Measurements from ENCODE around the gene HSP90B1. TPM values are rescaled to one million over a fixed set of nuclear protein-coding genes. Genes with fewer than 3 reads are reported as not detected.

HSP90B1 gene
- total and polyA plus RNA-seq, 2 of the 13 experiments (the other 11 are each of a cell fraction or from before 2014, with no cell fraction given) = 800 to 954 TPM

GRCh38 chr12:103930034-103930786, at the start of gene HSP90B1 (continued):
- TF ChIP-seq ZXDC (CRISPR knock-in tag; IDR thresholded peaks at IDR 0.05) = no peak; the same call in 1 of the 2 replicates
- TF ChIP-seq TBP (CRISPR knock-in tag; IDR thresholded peaks at IDR 0.05) = no peak
- peak; percentile 55; the same call in 1 of the 2 replicates for TF ChIP-seq ZNF274 (CRISPR knock-in tag; IDR thresholded peaks at IDR 0.05)
- TF ChIP-seq AKNA (CRISPR knock-in tag; IDR thresholded peaks at IDR 0.05; ENCODE audit: borderline replicate concordance) = no peak
- no peak for TF ChIP-seq KLF13 (CRISPR knock-in tag; IDR thresholded peaks at IDR 0.05)
- no peak; the same call in 1 of the 2 replicates for TF ChIP-seq CENPBD1 (CRISPR knock-in tag; IDR thresholded peaks at IDR 0.05; ENCODE audit: borderline replicate concordance, low read depth)
- 0 out of 2 replicates have a peak, but pooled peaks have one; percentile 53 for TF ChIP-seq AFF4 (CRISPR knock-in tag; IDR thresholded peaks at IDR 0.05)
- 0 out of 2 replicates have a peak, but pooled peaks have one; percentile 58 for TF ChIP-seq EED (CRISPR knock-in tag; IDR thresholded peaks at IDR 0.05)
- no peak for TF ChIP-seq ZNF83 (CRISPR knock-in tag; IDR thresholded peaks at IDR 0.05; ENCODE audit: borderline replicate concordance)
- TF ChIP-seq ZBTB34 (CRISPR knock-in tag; IDR thresholded peaks at IDR 0.05) = no peak
